ENCODE results near the gene SLC66A3. TPM values are rescaled to one million over a fixed set of nuclear protein-coding genes. Genes with fewer than 3 reads are reported as not detected.
A peak's percentile ranks its signal among the peaks of the same experiment; 100 is the strongest.

The SLC66A3 gene
- total RNA-seq, 4 donors from 2014 or later = 37.4 to 70.6 (median 62.4) TPM

GRCh38 chr2:11133936-11134320, 21.3 kb upstream of the SLC66A3 start:
- Histone ChIP-seq H3K27ac (replicated peaks in 1 of 4) (no peak overlapping the region), H3K9me3 (no peaks in the 10 kb centered on the region), H3K36me3 (no peaks in the 10 kb centered on the region), H3K4me3 (peak overlapping the region in 3 of 4 donors; percentile 57 to 60 (median 59)), H3K4me1 (peaks cover 16 to 34% (median 32%) of the 10 kb centered on the region in 4 donors), H3K27me3 (peaks cover 0 to 17% (median 0%) of the 10 kb centered on the region in 4 donors)
- TF ChIP-seq POLR2A (IDR thresholded peaks at IDR 0.05; ENCODE audit: low read depth) = no peak
- TF ChIP-seq CTCF (IDR thresholded peaks at IDR 0.05) = no peak
- no peak for TF ChIP-seq POLR2AphosphoS5 (IDR thresholded peaks at IDR 0.05)
- TF ChIP-seq EP300 (IDR thresholded peaks at IDR 0.05) = no peak
- intact Hi-C loops (cut with DNase I) = loop anchor here (2.0 to 10.0 kb wide), 5 partner anchors 21 to 451 kb away; partner anchors contain the start of gene SLC66A3
- 66% methylated on average over 8 of the region's 8 CpGs for WGBS
- no peak for DNase-seq (ENCODE audit: extremely low spot score)

DNA sequence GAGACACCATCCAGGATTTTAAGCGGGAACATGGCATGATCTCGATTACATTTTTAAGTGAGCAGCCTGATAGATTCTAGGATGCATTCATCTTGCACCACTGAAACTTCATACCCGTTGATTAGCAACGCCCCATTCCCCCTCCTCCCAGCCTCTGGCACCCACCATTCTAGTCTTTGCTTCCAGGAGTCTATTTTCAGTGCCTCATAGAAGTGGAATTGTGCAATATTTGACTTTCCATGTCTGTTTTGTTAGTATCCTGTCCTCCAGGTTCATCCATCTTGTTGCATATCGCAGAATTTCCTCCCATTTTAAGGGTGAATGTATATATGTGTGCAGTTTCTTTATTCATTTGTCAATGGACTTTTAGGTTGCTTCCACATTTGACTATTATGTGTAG, 20.9 kb upstream of the SLC66A3 start:
- Histone ChIP-seq H3K27ac (replicated peaks in 1 of 4) (no peak overlapping the region), H3K36me3 (no peaks in the 10 kb centered on the region), H3K4me3 (no peak overlapping the region), H3K4me1 (peaks cover 16 to 34% (median 31%) of the 10 kb centered on the region in 4 donors), H3K27me3 (peaks cover 0 to 17% (median 0%) of the 10 kb centered on the region in 4 donors), H3K9me3 (no peaks in the 10 kb centered on the region)
- TF ChIP-seq EP300 (IDR thresholded peaks at IDR 0.05) (no peak), POLR2A (IDR thresholded peaks at IDR 0.05; ENCODE audit: low read depth) (no peak), POLR2AphosphoS5 (IDR thresholded peaks at IDR 0.05) (no peak), CTCF (IDR thresholded peaks at IDR 0.05) (no peak)
- DNase-seq (ENCODE audit: extremely low spot score) = no peak
- 84% methylated on average over 5 of the region's 5 CpGs for WGBS
- intact Hi-C loops (cut with DNase I) = loop anchor here (5.0 to 10.0 kb wide), 4 partner anchors 50 to 450 kb away; no protein-coding TSS in a partner anchor

DNA sequence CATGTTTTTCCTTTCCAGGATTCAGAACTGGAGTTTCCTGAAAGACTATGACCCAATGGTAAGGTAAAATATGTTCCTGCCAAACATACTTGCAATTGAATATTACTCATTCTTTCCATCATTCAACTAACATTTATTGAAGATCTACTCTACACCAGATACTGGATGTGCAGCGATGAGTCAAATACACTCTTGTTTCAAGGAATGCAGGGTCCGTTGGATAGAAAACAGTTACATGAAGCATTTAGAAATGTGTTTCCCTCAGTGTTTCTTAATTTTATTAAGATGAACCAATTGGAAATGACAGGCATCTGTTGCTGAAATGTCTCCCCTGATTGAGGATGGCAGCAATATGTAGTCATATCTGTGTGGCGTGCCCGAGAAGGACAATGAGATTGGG, 14.8 kb upstream of the SLC66A3 start:
- intact Hi-C loops (cut with DNase I) = no loop called here
- 79% methylated on average over 4 of the region's 4 CpGs for WGBS

DNA sequence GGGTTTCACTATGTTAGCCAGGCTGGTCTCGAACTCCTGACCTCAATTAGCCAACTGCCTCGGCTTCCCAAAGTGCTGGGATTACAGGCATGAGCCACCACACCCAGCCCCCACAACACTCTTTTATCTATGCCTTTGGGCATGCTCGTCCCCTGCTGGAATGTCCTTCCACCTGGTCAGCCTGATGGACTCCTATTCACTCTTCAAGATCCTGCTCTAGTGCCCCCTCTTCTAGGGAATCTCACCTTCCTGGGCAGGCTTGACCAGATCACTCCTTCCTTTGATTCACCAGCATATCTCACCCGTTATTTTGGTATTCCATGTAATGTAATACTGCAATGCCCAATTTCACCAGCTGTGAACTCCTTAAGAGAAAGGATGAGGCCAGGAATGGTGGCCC, 13.9 kb upstream of the SLC66A3 start:
- Histone ChIP-seq H3K4me3 (no peak overlapping the region), H3K27me3 (peaks cover 0 to 5% (median 0%) of the 10 kb centered on the region in 4 donors), H3K9me3 (no peaks in the 10 kb centered on the region), H3K36me3 (no peaks in the 10 kb centered on the region), H3K27ac (replicated peaks in 1 of 4) (no peak overlapping the region), H3K4me1 (no peaks in the 10 kb centered on the region)
- TF ChIP-seq CTCF (IDR thresholded peaks at IDR 0.05) (no peak), POLR2AphosphoS5 (IDR thresholded peaks at IDR 0.05) (no peak), POLR2A (IDR thresholded peaks at IDR 0.05; ENCODE audit: low read depth) (no peak), EP300 (IDR thresholded peaks at IDR 0.05) (no peak)
- no peak for DNase-seq (ENCODE audit: extremely low spot score)
- intact Hi-C loops (cut with DNase I) = no loop called here
- 90% methylated on average over 4 of the region's 4 CpGs for WGBS

More for the DNA sequence above, 14.8 kb upstream of the SLC66A3 start:
- H3K9me3 ChIP-seq = no peaks in the 10 kb centered on the region
- no peak overlapping the region for H3K4me3 ChIP-seq
- no peaks in the 10 kb centered on the region for H3K36me3 ChIP-seq
- no peak overlapping the region for H3K27ac ChIP-seq (replicated peaks in 1 of 4)
- no peaks in the 10 kb centered on the region for H3K4me1 ChIP-seq
- H3K27me3 ChIP-seq = peaks cover 0 to 5% (median 0%) of the 10 kb centered on the region in 4 donors
- no peak for TF ChIP-seq POLR2A (IDR thresholded peaks at IDR 0.05; ENCODE audit: low read depth)
- TF ChIP-seq CTCF (IDR thresholded peaks at IDR 0.05) = no peak
- no peak for TF ChIP-seq EP300 (IDR thresholded peaks at IDR 0.05)
- no peak for TF ChIP-seq POLR2AphosphoS5 (IDR thresholded peaks at IDR 0.05)
- no peak for DNase-seq (ENCODE audit: extremely low spot score)

- 83% methylated on average over 3 of the region's 3 CpGs for WGBS
- no peak for DNase-seq (ENCODE audit: extremely low spot score)
- Histone ChIP-seq H3K27ac (replicated peaks in 1 of 4) (no peak overlapping the region), H3K36me3 (no peaks in the 10 kb centered on the region), H3K9me3 (peaks cover 0 to 3% (median 0%) of the 10 kb centered on the region in 4 donors), H3K27me3 (no peaks in the 10 kb centered on the region), H3K4me1 (no peaks in the 10 kb centered on the region), H3K4me3 (no peak overlapping the region)
- intact Hi-C loops (cut with DNase I) = no loop called here
- no peak for TF ChIP-seq POLR2A (IDR thresholded peaks at IDR 0.05; ENCODE audit: low read depth)
- TF ChIP-seq POLR2AphosphoS5 (IDR thresholded peaks at IDR 0.05) = no peak
- TF ChIP-seq CTCF (IDR thresholded peaks at IDR 0.05) = no peak
- no peak for TF ChIP-seq EP300 (IDR thresholded peaks at IDR 0.05)
Observed at GRCh38 chr2:11142330-11142729, 12.9 kb upstream of the SLC66A3 start.

All from esophagus muscularis mucosa (tissue), 4 donors.